OCI-LY3 (cell line): ENCODE results near the gene ATG2A.

ENCODE experiments used
- H2AFZ ChIP-seq: fragments of 200-600, 300-600 bp; shearing (Covaris generic); 2 replicates; pipeline ENCODE4 v1.6.0; 2014; ENCODE audit warnings: antibody characterized with exemption, low read depth, low read length
- H3K27ac ChIP-seq: fragments of 200-600, 300-600 bp; sonication (generic); 2 replicates; pipeline ENCODE4 v1.5.1; 2014; ENCODE audit warnings: mild to moderate bottlenecking, low read length, moderate library complexity, mixed read lengths
- H3K27me3 ChIP-seq: fragments of 200-600, 300-600 bp; sonication (generic); 2 replicates; pipeline ENCODE4 v1.6.1; 2014; ENCODE audit warnings: low read depth, low read length, mixed read lengths
- H3K36me3 ChIP-seq: fragments of 200-600, 300-600 bp; sonication (generic); replicated peaks from 2 replicates; pipeline ENCODE3; 2014; ENCODE audit warnings: low read depth, low read length, mixed read lengths
- H3K4me1 ChIP-seq: fragments of 300-600, 200-600 bp; sonication (generic); 2 replicates; pipeline ENCODE4 v1.6.1; 2014; ENCODE audit warnings: low read length, mixed read lengths
- H3K4me2 ChIP-seq: fragments of 200-600, 300-600 bp; sonication (generic); 2 replicates; pipeline ENCODE4 v1.6.1; 2014; ENCODE audit warnings: low read length, mixed read lengths
- H3K4me3 ChIP-seq: fragments of 300-600, 200-600 bp; sonication (generic); 2 replicates; pipeline ENCODE4 v1.5.1; 2014; ENCODE audit warnings: antibody characterized with exemption, mild to moderate bottlenecking, low read length, moderate library complexity
- H3K79me2 ChIP-seq: fragments of 300-600, 200-600 bp; shearing (Covaris generic); 2 replicates; pipeline ENCODE4 v1.6.1; 2014; ENCODE audit warnings: mild to moderate bottlenecking, low read length, mixed read lengths
- H3K9ac ChIP-seq: fragments of 300-600, 200-600 bp; shearing (Covaris generic); 2 replicates; pipeline ENCODE4 v1.6.0; 2014; ENCODE audit warnings: mild to moderate bottlenecking, low read length, moderate library complexity
- H3K9me3 ChIP-seq: fragments of 200-600, 300-600 bp; shearing (Covaris generic); 2 replicates; pipeline ENCODE4 v1.6.1; 2014; ENCODE audit warnings: low read length, mixed read lengths; ENCODE audit not compliant: insufficient read depth
- H4K20me1 ChIP-seq: fragments of 200-600, 300-600 bp; sonication (generic); 2 replicates; pipeline ENCODE4 v1.6.1; 2016; ENCODE audit warnings: low read length, mixed read lengths; ENCODE audit not compliant: insufficient read depth
- EZH2phosphoT487 ChIP-seq: fragments of 200-600 bp; shearing (Covaris generic); IDR thresholded peaks from 2 replicates; pipeline ENCODE4 v1.6.1; 2018; ENCODE audit warnings: antibody characterized with exemption, mixed run types, low read depth
- TF ChIP-seq, protein P1 (sequence below): fragments of 200-600, 300-600 bp; sonication (generic); IDR thresholded peaks from 2 replicates; pipeline ENCODE4 v1.5.1; 2014; ENCODE audit warnings: antibody characterized with exemption, low read length, low read depth

The ATG2A gene

DNA sequence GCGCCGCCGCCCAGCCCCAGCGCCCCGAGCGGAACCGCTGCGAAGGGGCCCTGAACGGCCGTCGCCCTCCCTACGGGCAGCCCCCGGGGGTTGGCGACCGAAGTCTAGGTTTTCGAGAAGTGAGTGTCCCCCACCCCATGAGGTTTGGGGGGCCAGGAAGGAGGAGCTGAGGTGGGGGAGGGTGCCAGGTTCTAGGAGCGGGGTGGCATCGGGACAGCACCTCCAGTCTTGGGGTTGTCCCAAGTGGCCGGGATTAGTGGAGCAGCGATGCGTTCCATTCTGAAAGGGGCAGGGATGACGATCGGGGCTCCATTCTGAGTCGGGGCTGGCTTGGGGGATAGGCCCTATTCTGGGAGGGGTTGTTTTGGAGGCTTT lies 7.9 kb upstream of the ATG2A start:
- Histone ChIP-seq H3K79me2 (no peaks in the 10 kb centered on the region), H4K20me1 (no peaks in the 10 kb centered on the region), H3K9me3 (no peaks in the 10 kb centered on the region), H2AFZ (peak overlapping the region; percentile 33), H3K36me3 (peaks cover 6% of the 10 kb centered on the region), H3K4me1 (peaks cover 15% of the 10 kb centered on the region), H3K27ac (peak overlapping the region; percentile 18; the same call in 1 of the 2 replicates), H3K9ac (peak overlapping the region; percentile 71), H3K27me3 (no peaks in the 10 kb centered on the region), H3K4me3 (peak overlapping the region; percentile 86), H3K4me2 (peak overlapping the region; percentile 86)
- TF ChIP-seq, protein P1, sequence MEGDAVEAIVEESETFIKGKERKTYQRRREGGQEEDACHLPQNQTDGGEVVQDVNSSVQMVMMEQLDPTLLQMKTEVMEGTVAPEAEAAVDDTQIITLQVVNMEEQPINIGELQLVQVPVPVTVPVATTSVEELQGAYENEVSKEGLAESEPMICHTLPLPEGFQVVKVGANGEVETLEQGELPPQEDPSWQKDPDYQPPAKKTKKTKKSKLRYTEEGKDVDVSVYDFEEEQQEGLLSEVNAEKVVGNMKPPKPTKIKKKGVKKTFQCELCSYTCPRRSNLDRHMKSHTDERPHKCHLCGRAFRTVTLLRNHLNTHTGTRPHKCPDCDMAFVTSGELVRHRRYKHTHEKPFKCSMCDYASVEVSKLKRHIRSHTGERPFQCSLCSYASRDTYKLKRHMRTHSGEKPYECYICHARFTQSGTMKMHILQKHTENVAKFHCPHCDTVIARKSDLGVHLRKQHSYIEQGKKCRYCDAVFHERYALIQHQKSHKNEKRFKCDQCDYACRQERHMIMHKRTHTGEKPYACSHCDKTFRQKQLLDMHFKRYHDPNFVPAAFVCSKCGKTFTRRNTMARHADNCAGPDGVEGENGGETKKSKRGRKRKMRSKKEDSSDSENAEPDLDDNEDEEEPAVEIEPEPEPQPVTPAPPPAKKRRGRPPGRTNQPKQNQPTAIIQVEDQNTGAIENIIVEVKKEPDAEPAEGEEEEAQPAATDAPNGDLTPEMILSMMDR = no peak
- no peak for TF ChIP-seq EZH2phosphoT487

DNA sequence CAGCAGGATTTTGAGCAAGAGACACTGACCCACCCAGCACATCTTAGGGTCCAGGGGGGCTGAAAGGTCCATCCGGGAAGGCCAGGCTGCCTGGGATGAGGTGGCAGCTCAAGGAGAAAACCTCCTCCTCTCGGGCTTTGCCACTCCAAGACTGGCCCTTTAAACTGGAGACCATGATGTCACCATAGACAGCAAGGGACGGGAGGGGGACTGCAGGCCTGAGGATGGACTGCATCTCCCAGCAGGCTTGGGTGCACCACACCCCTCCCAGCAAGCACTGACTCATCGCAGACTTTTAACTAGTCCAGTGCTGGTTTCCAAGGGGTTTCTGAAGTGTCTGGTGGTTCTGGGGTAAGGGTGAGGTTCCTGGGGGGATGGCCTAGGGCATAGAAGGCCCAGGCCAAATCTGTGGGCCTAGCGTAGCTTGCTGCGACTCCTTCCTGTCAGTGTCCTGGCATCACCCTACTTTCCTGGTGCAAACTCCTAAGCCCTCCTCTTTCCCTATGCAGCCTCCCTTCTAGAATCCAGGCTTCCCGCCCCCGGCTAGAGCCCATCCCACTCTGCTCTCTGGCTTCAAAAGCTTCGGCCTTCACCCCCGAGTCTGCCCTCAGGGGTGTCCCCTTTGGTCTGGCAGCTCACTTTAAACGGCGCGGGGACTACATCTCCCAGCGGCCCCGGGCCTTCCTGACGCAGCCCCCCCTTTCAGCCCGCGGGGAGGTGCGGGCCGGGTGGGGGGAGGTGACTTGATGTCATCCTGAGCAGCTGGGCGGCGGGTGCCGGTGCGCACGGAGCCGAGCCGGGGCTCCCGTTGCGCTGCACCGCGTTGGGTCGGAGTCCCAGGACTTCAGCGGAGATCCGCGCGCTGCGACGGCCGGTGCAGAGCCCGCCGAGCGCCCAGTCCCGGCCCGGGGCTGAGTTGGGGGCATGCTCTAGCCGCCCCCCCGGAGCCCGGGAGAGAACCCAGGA lies 7.2 kb upstream of the ATG2A start, which contains the start of gene PPP2R5B:
Gene PPP2R5B, plus strand, starts transcription at position 746 of the 966 bp plus-strand sequence. CDS start 1,046 bp downstream, outside the sequence.
- no peaks in the 10 kb centered on the region for H3K9me3 ChIP-seq
- TF ChIP-seq EZH2phosphoT487 = no peak
- TF ChIP-seq, protein P1 = no peak
- H3K9ac ChIP-seq = peak within 1 kb of the TSS; percentile 71
- H4K20me1 ChIP-seq = no peaks in the 10 kb centered on the region
- H3K4me3 ChIP-seq = peak within 1 kb of the TSS; percentile 86
- peaks cover 15% of the 10 kb centered on the region for H3K4me1 ChIP-seq
- peaks cover 3% of the 10 kb centered on the region for H3K36me3 ChIP-seq
- H3K27ac ChIP-seq = peak within 1 kb of the TSS; percentile 61
- H3K79me2 ChIP-seq = no peaks in the 10 kb centered on the region
- no peaks in the 10 kb centered on the region for H3K27me3 ChIP-seq
- H3K4me2 ChIP-seq = peak within 1 kb of the TSS; percentile 86
- H2AFZ ChIP-seq = peak within 1 kb of the TSS; percentile 93

DNA sequence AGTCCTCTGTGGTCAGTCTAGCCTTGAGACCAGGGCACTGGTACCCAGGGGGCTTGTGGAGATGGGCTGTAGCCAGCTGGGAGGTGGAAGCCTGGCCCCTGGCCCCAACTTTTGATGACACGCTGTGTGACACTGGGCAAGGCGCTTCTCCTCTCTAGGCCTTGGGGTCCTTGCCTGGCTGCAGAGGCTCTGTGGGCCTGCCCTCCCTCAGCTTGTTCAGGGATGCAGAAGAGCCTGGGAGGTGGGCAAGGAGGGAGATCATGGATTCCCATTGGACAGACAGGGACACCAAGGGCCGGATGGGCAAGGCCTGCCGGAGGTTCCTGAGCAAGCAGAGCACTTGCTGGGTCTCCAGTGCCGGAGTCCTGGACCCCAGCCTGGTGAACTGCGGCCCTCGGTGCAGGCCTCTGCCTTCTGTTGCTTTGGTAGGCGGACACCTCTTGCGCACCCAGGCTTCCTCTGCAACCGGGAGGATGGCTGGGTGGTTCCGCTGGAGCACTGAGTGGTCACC lies 6.2 kb upstream of the ATG2A start:
- Histone ChIP-seq H3K9ac (no peak overlapping the region), H3K27ac (no peak overlapping the region), H3K36me3 (peaks cover 3% of the 10 kb centered on the region), H4K20me1 (no peaks in the 10 kb centered on the region), H3K27me3 (no peaks in the 10 kb centered on the region), H2AFZ (0 out of 2 replicates have a peak overlapping the region, but pooled peaks have one; percentile 93), H3K9me3 (no peaks in the 10 kb centered on the region), H3K4me3 (no peak overlapping the region), H3K4me1 (peaks cover 18% of the 10 kb centered on the region), H3K4me2 (peak overlapping the region; percentile 86; the same call in 1 of the 2 replicates), H3K79me2 (no peaks in the 10 kb centered on the region)
- TF ChIP-seq EZH2phosphoT487 = no peak
- TF ChIP-seq, protein P1 = no peak

DNA sequence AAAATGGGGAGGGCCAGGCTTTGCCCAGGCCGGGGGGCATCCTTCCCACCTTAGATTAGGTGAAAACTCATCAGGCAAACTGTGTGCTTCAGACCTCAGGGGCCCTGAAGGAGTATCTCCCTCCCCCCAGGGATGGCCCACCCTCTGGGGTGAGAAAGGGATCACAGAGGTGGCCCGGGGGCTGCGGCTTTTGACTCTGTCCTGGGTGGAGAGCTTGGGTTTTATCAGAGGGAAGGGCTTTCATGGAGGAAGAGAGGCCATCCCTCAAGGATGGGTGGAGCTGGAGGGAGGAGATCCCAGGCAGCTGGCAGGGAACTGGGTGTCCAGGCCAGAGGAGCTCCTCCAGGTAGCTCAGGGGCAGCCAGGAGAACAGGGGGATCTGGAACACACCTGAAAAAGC lies 4.4 kb upstream of the ATG2A start:
- Histone ChIP-seq H2AFZ (no peak overlapping the region), H3K4me2 (no peak overlapping the region), H3K27ac (no peak overlapping the region), H3K9me3 (no peaks in the 10 kb centered on the region), H3K4me3 (no peak overlapping the region), H3K4me1 (peaks cover 23% of the 10 kb centered on the region), H3K27me3 (no peaks in the 10 kb centered on the region), H3K79me2 (peaks cover 6% of the 10 kb centered on the region), H3K9ac (no peak overlapping the region), H4K20me1 (no peaks in the 10 kb centered on the region), H3K36me3 (no peaks in the 10 kb centered on the region)
- TF ChIP-seq EZH2phosphoT487 = no peak
